B cell (primary cell): ENCODE results near the gene ZFR. TPM values are rescaled to one million over a fixed set of nuclear protein-coding genes. Genes with fewer than 3 reads are reported as not detected.

Experiments
- ATAC-seq: fragments of 200-7000 bp; cut with Tn5 transposase; one replicate; pipeline ENCODE4 v1.10.0; 2021; ENCODE audit warnings: low read depth, mild to moderate bottlenecking, moderate number of reproducible peaks, moderate library complexity
- CTCF ChIA-PET: fragments of 350-600 bp; sonication (Branson Sonifier 250); formaldehyde crosslinking; loops from one replicate; lab custom pipeline; 2021; ENCODE audit warnings: antibody characterized with exemption, inconsistent platforms; lab: Charles Lee
- POLR2A ChIA-PET: fragments of 350-600 bp; sonication (Branson Sonifier 250); formaldehyde crosslinking; loops from one replicate; lab custom pipeline; 2021; ENCODE audit warnings: antibody characterized with exemption; lab: Charles Lee
- DNase-seq: peaks from one replicate; pipeline ENCODE4 v3.0.0; 2013
- H2AFZ ChIP-seq: 2 replicates; pipeline ENCODE4 v1.6.1; 2012; ENCODE audit warnings: mild to moderate bottlenecking, low read depth, low read length; ENCODE audit not compliant: insufficient read depth, poor library complexity, severe bottlenecking
- H3K27ac ChIP-seq, 2 donors: 1 replicate in 1 of 2; 2 replicates in 1 of 2; pipeline ENCODE4 v1.5.1; 2012 to 2013; ENCODE audit warnings: low read length in 2 of 2, mild to moderate bottlenecking in 2 of 2, moderate library complexity in 1 of 2
- H3K27me3 ChIP-seq, 4 experiments: fragments of 200-600 bp in 1 of 4; sonication (generic) in 1 of 4; replicated peaks in 1 of 4; 1 replicate in 2 of 4; 2 replicates in 2 of 4; pipeline versions ENCODE4 v1.6.1 to v1.7.0; 2013 to 2016; ENCODE audit warnings: low read length in 3 of 4, mild to moderate bottlenecking in 2 of 4, mixed read lengths in 1 of 4, moderate library complexity in 1 of 4; ENCODE audit not compliant: insufficient read depth in 4 of 4, control insufficient read depth in 3 of 4; ENCODE audit errors: control extremely low read depth in 1 of 4
- H3K36me3 ChIP-seq, 2 experiments: replicated peaks in 1 of 2; 1 replicate in 1 of 2; 2 replicates in 1 of 2; pipeline versions ENCODE4 v1.6.1 to v1.7.1; 2013; ENCODE audit warnings: low read length in 1 of 2; ENCODE audit not compliant: insufficient read depth in 2 of 2, control insufficient read depth in 1 of 2; ENCODE audit errors: control extremely low read depth in 1 of 2, extremely low read depth in 1 of 2
- H3K4me1 ChIP-seq, 2 donors: fragments of 200-600 bp in 1 of 2; sonication (generic) in 1 of 2; 1 replicate in 1 of 2; 2 replicates in 1 of 2; pipeline versions ENCODE4 v1.5.1 to v1.6.1; 2013 to 2017; ENCODE audit warnings: low read length in 2 of 2; ENCODE audit not compliant: control insufficient read depth in 2 of 2, insufficient read depth in 2 of 2
- H3K4me2 ChIP-seq: replicated peaks from 2 replicates; pipeline ENCODE3; 2012; ENCODE audit warnings: mild to moderate bottlenecking, low read depth, low read length; ENCODE audit not compliant: poor library complexity, severe bottlenecking
- H3K4me3 ChIP-seq, 5 experiments: fragments of 200-600 bp in 1 of 5; sonication (generic) in 1 of 5; 1 replicate in 3 of 5; 2 replicates in 2 of 5; pipeline versions ENCODE4 v1.5.1 to v1.7.0; 2011 to 2016; ENCODE audit warnings: low read length in 4 of 5, mild to moderate bottlenecking in 4 of 5, low read depth in 2 of 5, control low read depth in 1 of 5, moderate library complexity in 1 of 5; ENCODE audit not compliant: insufficient read depth in 1 of 5; ENCODE audit errors: control extremely low read depth in 1 of 5, extremely low read depth in 1 of 5
- H3K79me2 ChIP-seq: fragments of 200-600 bp; sonication (generic); one replicate; pipeline ENCODE4 v1.6.0; 2016; ENCODE audit warnings: low read length; ENCODE audit not compliant: control insufficient read depth, insufficient read depth
- H3K9ac ChIP-seq: fragments of 200-600 bp; sonication (generic); 2 replicates; pipeline ENCODE4 v1.6.1; 2017; ENCODE audit warnings: mild to moderate bottlenecking, low read length, moderate library complexity
- H3K9me3 ChIP-seq, 3 donors: one replicate each; pipeline versions ENCODE4 v1.6.1 to v1.7.1; 2013; ENCODE audit warnings: low read length in 2 of 3; ENCODE audit not compliant: control insufficient read depth in 2 of 3, insufficient read depth in 1 of 3; ENCODE audit errors: control extremely low read depth in 1 of 3
- H4K20me1 ChIP-seq: 2 replicates; pipeline ENCODE4 v1.6.0; 2012; ENCODE audit warnings: mild to moderate bottlenecking, low read length; ENCODE audit not compliant: insufficient read depth, control insufficient read depth, poor library complexity, severe bottlenecking
- H3K27ac Mint-ChIP-seq: one replicate; pipeline ENCODE4 v1.8.0; 2021; ENCODE audit warnings: mixed read lengths
- H3K27me3 Mint-ChIP-seq: one replicate; pipeline ENCODE4 v1.8.0; 2021; ENCODE audit warnings: mixed read lengths
- H3K4me1 Mint-ChIP-seq: one replicate; pipeline ENCODE4 v1.8.0; 2021; ENCODE audit warnings: mixed read lengths
- H3K4me3 Mint-ChIP-seq: one replicate; pipeline ENCODE4 v1.8.0; 2021; ENCODE audit warnings: mixed read lengths
- H3K9me3 Mint-ChIP-seq: one replicate; pipeline ENCODE4 v1.8.0; 2022; ENCODE audit warnings: mixed read lengths; ENCODE audit not compliant: insufficient read depth
- CTCF ChIP-seq: fragments of 200-600 bp; IDR thresholded peaks from one replicate; pipeline ENCODE4 v1.8.0; 2022; ENCODE audit warnings: antibody characterized with exemption, mild to moderate bottlenecking
- EZH2 ChIP-seq: IDR thresholded peaks from 2 replicates; pipeline ENCODE4 v1.6.1; 2012; ENCODE audit warnings: borderline replicate concordance, low read depth, mild to moderate bottlenecking, moderate library complexity, low read length; ENCODE audit not compliant: insufficient read depth, poor library complexity, severe bottlenecking
- WGBS: methylation state at CpG from one replicate; pipeline ENCODE4 v1.1.5; 2013; ENCODE audit warnings: missing lambda C conversion rate; ENCODE audit not compliant: insufficient coverage; 5-methylcytosine and 5-hydroxymethylcytosine counted together
- intact Hi-C: fragments of 100-400 bp; cut with micrococcal nuclease; formaldehyde crosslinking; loops from one replicate; pipeline ENCODE4 v1.10.0; 2022
- polyA plus RNA-seq: library from polyadenylated mRNA; depleted of rRNA; stranded (reverse); fragments of >200 nt; gene quantifications from 2 replicates; pipeline ENCODE4 v1.2.3, GENCODE V29; 2012
- total RNA-seq, 2 donors: library from RNA; stranded (reverse); fragments of 120-200 nt in 1 of 2; gene quantifications; 1 replicate in 1 of 2; 2 replicates in 1 of 2; pipeline versions ENCODE4 v1.2.3 to v1.2.4, GENCODE V29; 2013 to 2022

ZFR gene
- total and polyA plus RNA-seq, 2 donors (not counting 1 experiment from before 2014, with no cell fraction given): 31.4 to 69.0 TPM

- Mint-ChIP-seq H3K27me3 (peaks cover 17% of the 10 kb centered on the region), H3K27ac (no peak overlapping the region), H3K9me3 (no peaks in the 10 kb centered on the region), H3K4me3 (no peak overlapping the region), H3K4me1 (peaks cover 6% of the 10 kb centered on the region)
- no peak overlapping the region for H2AFZ ChIP-seq
- ATAC-seq (no peak), DNase-seq (no peak)
- intact Hi-C loops: loop anchor here (5.0 kb wide), 1 partner anchor 40 kb away; no protein-coding TSS in a partner anchor
- H3K9me3 ChIP-seq: no peaks in the 10 kb centered on the region
- no peak overlapping the region for H3K4me2 ChIP-seq
- no peak for TF ChIP-seq EZH2
- TF ChIP-seq CTCF: no peak
- H3K27ac ChIP-seq: no peak overlapping the region
- peaks cover 0 to 5% (median 0%) of the 10 kb centered on the region in 4 experiments for H3K27me3 ChIP-seq
- no peaks in the 10 kb centered on the region for H3K36me3 ChIP-seq
- POLR2A ChIA-PET: no interaction called here
- WGBS: 100% methylated on average over 1 of the region's 3 CpGs
- no peaks in the 10 kb centered on the region for H3K79me2 ChIP-seq
- H3K4me1 ChIP-seq: peaks cover 0 to 5% of the 10 kb centered on the region in 2 donors
- H4K20me1 ChIP-seq: no peaks in the 10 kb centered on the region
- no peak overlapping the region for H3K9ac ChIP-seq
- no peak overlapping the region for H3K4me3 ChIP-seq
- CTCF ChIA-PET: interaction anchor here (0.7 to 6.0 kb wide), 5 partner anchors 86 to 255 kb away, joined by 3 to 469 read pairs (median 57); partner anchors contain the start of gene SUB1
Measured at GRCh38 chr5:32487008-32487407, 42.5 kb upstream of the ZFR start.

- H3K4me1 Mint-ChIP-seq: no peaks in the 10 kb centered on the region
- Histone ChIP-seq H3K9ac (no peak overlapping the region), H3K36me3 (no peaks in the 10 kb centered on the region), H2AFZ (no peak overlapping the region), H3K4me2 (no peak overlapping the region), H3K9me3 (no peaks in the 10 kb centered on the region), H3K79me2 (no peaks in the 10 kb centered on the region), H3K27ac (no peak overlapping the region), H4K20me1 (no peaks in the 10 kb centered on the region), H3K27me3 (no peaks in the 10 kb centered on the region), H3K4me1 (no peaks in the 10 kb centered on the region), H3K4me3 (no peak overlapping the region)
- no peak for ATAC-seq
- intact Hi-C loops: no loop called here
- no peak overlapping the region for H3K4me3 Mint-ChIP-seq
- H3K27ac Mint-ChIP-seq: no peak overlapping the region
- TF ChIP-seq EZH2 (no peak), CTCF (no peak)
- DNase-seq: no peak
- no peaks in the 10 kb centered on the region for H3K27me3 Mint-ChIP-seq
- ChIA-PET POLR2A (no interaction called here), CTCF (interaction anchor here (1.3 to 2.8 kb wide), 3 partner anchors 9 to 108 kb away, joined by 3 to 13 read pairs (median 3); no protein-coding TSS in a partner anchor)
- no peaks in the 10 kb centered on the region for H3K9me3 Mint-ChIP-seq
- WGBS: 83% methylated on average over 2 of the region's 2 CpGs
Measured at GRCh38 chr5:32482193-32482592, 37.7 kb upstream of the ZFR start.
